ENCODE results near the gene TTC3. TPM values are rescaled to one million over a fixed set of nuclear protein-coding genes. Genes with fewer than 3 reads are reported as not detected.
"Not testable (repeated sequence)": the region's sequence is repeated elsewhere in the genome, so short reads cannot be mapped to it uniquely, and the experiment has no call there.

The TTC3 gene
- total RNA-seq, 6 experiments from 2014 or later, result 46.7 to 68.7 (median 54.2) TPM

- no peak overlapping the region for H3K27ac ChIP-seq
- DNase-seq, result no peak
- no peaks in the 10 kb centered on the region for H3K9me3 ChIP-seq
- no peaks in the 10 kb centered on the region for H3K4me1 ChIP-seq
- H3K4me3 ChIP-seq, result no peak overlapping the region
- no peaks in the 10 kb centered on the region for H3K36me3 ChIP-seq
- intact Hi-C loops (cut with DNase I), result no loop called here
- TF ChIP-seq CTCF (IDR thresholded peaks at IDR 0.05), result no peak
- no peak for TF ChIP-seq POLR2A (IDR thresholded peaks at IDR 0.05)
- no peaks in the 10 kb centered on the region for H3K27me3 ChIP-seq
- WGBS (ENCODE audit: insufficient coverage, low coverage, low lambda C conversion rate, missing lambda C conversion rate), result 81% methylated on average over 5 of the region's 5 CpGs
- no peak for ATAC-seq
Measured at GRCh38 chr21:37032293-37032692, 40.8 kb upstream of the TTC3 start.

- H3K27me3 ChIP-seq, result no peaks in the 10 kb centered on the region
- no peak for ATAC-seq
- no peak for DNase-seq
- no peaks in the 10 kb centered on the region for H3K36me3 ChIP-seq
- no peak overlapping the region for H3K4me3 ChIP-seq
- intact Hi-C loops (cut with DNase I), result no loop called here
- WGBS (ENCODE audit: insufficient coverage, low coverage, low lambda C conversion rate, missing lambda C conversion rate), result 81% methylated on average over 4 of the region's 4 CpGs
- TF ChIP-seq CTCF (IDR thresholded peaks at IDR 0.05), result no peak
- TF ChIP-seq POLR2A (IDR thresholded peaks at IDR 0.05), result no peak
- H3K27ac ChIP-seq, result no peak overlapping the region
- no peaks in the 10 kb centered on the region for H3K4me1 ChIP-seq
- no peaks in the 10 kb centered on the region for H3K9me3 ChIP-seq
Measured at GRCh38 chr21:37032877-37033471, 40.1 kb upstream of the TTC3 start.

- H3K36me3 ChIP-seq; H3K27me3 ChIP-seq; intact Hi-C loops (cut with DNase I); H3K4me1 ChIP-seq; H3K4me3 ChIP-seq; DNase-seq; H3K9me3 ChIP-seq; ATAC-seq; H3K27ac ChIP-seq: not testable (repeated sequence)
- 85% methylated on average over 4 of the region's 4 CpGs for WGBS (ENCODE audit: insufficient coverage, low coverage, low lambda C conversion rate, missing lambda C conversion rate)
Measured at GRCh38 chr21:37034394-37034793, 38.7 kb upstream of the TTC3 start.

GRCh38 chr21:37036177-37036576 lies 36.9 kb upstream of the TTC3 start:
- Histone ChIP-seq H3K27me3 (no peaks in the 10 kb centered on the region), H3K36me3 (no peaks in the 10 kb centered on the region), H3K4me1 (no peaks in the 10 kb centered on the region), H3K4me3 (no peak overlapping the region), H3K27ac (no peak overlapping the region), H3K9me3 (no peaks in the 10 kb centered on the region)
- 85% methylated on average over 4 of the region's 4 CpGs for WGBS (ENCODE audit: insufficient coverage, low coverage, low lambda C conversion rate, missing lambda C conversion rate)
- TF ChIP-seq CTCF (IDR thresholded peaks at IDR 0.05) (no peak), POLR2A (IDR thresholded peaks at IDR 0.05) (no peak)
- ATAC-seq (no peak), DNase-seq (no peak)
- intact Hi-C loops (cut with DNase I), result no loop called here

GRCh38 chr21:37039411-37040075 lies 33.5 kb upstream of the TTC3 start:
- Histone ChIP-seq H3K4me1 (no peaks in the 10 kb centered on the region), H3K4me3 (no peak overlapping the region), H3K27ac (no peak overlapping the region), H3K36me3 (no peaks in the 10 kb centered on the region), H3K27me3 (no peaks in the 10 kb centered on the region), H3K9me3 (no peaks in the 10 kb centered on the region)
- 73% methylated on average over 8 of the region's 9 CpGs for WGBS (ENCODE audit: insufficient coverage, low coverage, low lambda C conversion rate, missing lambda C conversion rate)
- TF ChIP-seq POLR2A (IDR thresholded peaks at IDR 0.05) (no peak), CTCF (IDR thresholded peaks at IDR 0.05) (no peak)
- ATAC-seq (no peak), DNase-seq (no peak)
- intact Hi-C loops (cut with DNase I), result no loop called here

Measured in right lobe of liver (tissue), 6 donors.